GM12878 (cell line): Measurements from ENCODE around the gene CA5A. TPM values are rescaled to one million over a fixed set of nuclear protein-coding genes. Genes with fewer than 3 reads are reported as not detected.
A peak's percentile ranks its signal among the peaks of the same experiment; 100 is the strongest.

ENCODE experiments used
- ATAC-seq: fragments of 200-7000 bp; cut with Tn5 transposase; 3 replicates; pipeline ENCODE4 v1.9.1; 2020; ENCODE audit warnings: mild to moderate bottlenecking, moderate library complexity
- BruUV-seq: library from RNA; stranded (reverse); fragments of 400-500 nt; replicated peaks from 2 replicates; lab custom pipeline; 2021; lab: Mats Ljungman, UMichigan
- CTCF ChIA-PET: fragments of 300-600 bp; sonication (Branson Sonifier 250); formaldehyde crosslinking; extraction: SDS; loops from one replicate; lab custom pipeline; 2021; ENCODE audit warnings: inconsistent platforms; lab: Yijun Ruan, JAX
- POLR2A ChIA-PET: fragments of 350-600 bp; formaldehyde crosslinking; extraction: SDS; loops from one replicate; lab custom pipeline; 2021; ENCODE audit warnings: inconsistent platforms; lab: Charles Lee
- RAD21 ChIA-PET: fragments of 300-600 bp; sonication (Branson Sonifier 250); formaldehyde crosslinking; loops from one replicate; lab custom pipeline; 2023; ENCODE audit warnings: antibody characterized with exemption; ENCODE audit not compliant: unreplicated experiment; lab: Charles Lee
- SMC1A ChIA-PET: fragments of 300-600 bp; sonication (Branson Sonifier 250); formaldehyde crosslinking; loops from one replicate; lab custom pipeline; 2023; ENCODE audit not compliant: unreplicated experiment, uncharacterized antibody; lab: Charles Lee
- DNase-seq: peaks from one replicate; pipeline ENCODE4 v3.0.0-alpha.2; 2011; ENCODE audit warnings: low read depth, low spot score
- FAIRE-seq: peaks from 3 replicates; lab custom pipeline; 2011; peaks lifted over from hg19 to GRCh38; lab: Jason Lieb, UNC
- H2AFZ ChIP-seq: 2 replicates; pipeline ENCODE4 v1.6.0; 2011; ENCODE audit warnings: low read depth, low read length, control low read depth; ENCODE audit not compliant: control insufficient read depth
- H3K27ac ChIP-seq: 2 replicates; pipeline ENCODE4 v1.5.1; 2011; ENCODE audit warnings: control low read depth; ENCODE audit not compliant: control insufficient read depth, insufficient read depth
- H3K27me3 ChIP-seq, 2 experiments: replicated peaks in 1 of 2; 2 replicates each; pipeline versions ENCODE4 v1.6.0 to v1.6.1; 2011; ENCODE audit warnings: low read length in 1 of 2; ENCODE audit not compliant: control insufficient read depth in 2 of 2, insufficient read depth in 2 of 2
- H3K36me3 ChIP-seq, 2 experiments: 2 replicates each; pipeline ENCODE4 v1.5.1; 2011; ENCODE audit warnings: low read length in 1 of 2; ENCODE audit not compliant: control insufficient read depth in 2 of 2, insufficient read depth in 2 of 2
- H3K4me1 ChIP-seq: 2 replicates; pipeline ENCODE4 v1.6.1; 2011; ENCODE audit warnings: mild to moderate bottlenecking, low read length, moderate library complexity, mixed read lengths; ENCODE audit not compliant: control insufficient read depth, insufficient read depth
- H3K4me2 ChIP-seq: 2 replicates; pipeline ENCODE4 v1.6.0; 2011; ENCODE audit warnings: control low read depth; ENCODE audit not compliant: control insufficient read depth, insufficient read depth
- H3K4me3 ChIP-seq: fragments of 200-600 bp; sonication (generic); 2 replicates; pipeline ENCODE4 v1.5.1; 2016
- H3K79me2 ChIP-seq: 2 replicates; pipeline ENCODE4 v1.6.0; 2011; ENCODE audit warnings: low read length; ENCODE audit not compliant: control insufficient read depth, insufficient read depth
- H3K9ac ChIP-seq: 2 replicates; pipeline ENCODE4 v1.8.0; 2011; ENCODE audit warnings: low read length, control low read depth, mixed read lengths; ENCODE audit not compliant: control insufficient read depth, insufficient read depth
- H3K9me3 ChIP-seq: replicated peaks from 3 replicates; pipeline ENCODE4 v1.5.1; 2011; ENCODE audit warnings: mild to moderate bottlenecking, low read length; ENCODE audit not compliant: control insufficient read depth, insufficient read depth
- H4K20me1 ChIP-seq: 2 replicates; pipeline ENCODE4 v1.6.0; 2011; ENCODE audit not compliant: control insufficient read depth, insufficient read depth
- BHLHE40 ChIP-seq, 2 experiments: fragments of 450-650 bp in 1 of 2; IDR thresholded peaks; 2 replicates each; pipeline ENCODE4 v1.6.1; 2011 to 2017; ENCODE audit warnings: low read depth in 2 of 2, borderline replicate concordance in 1 of 2, improper control_type of control experiment in 1 of 2, low read length in 1 of 2, mild to moderate bottlenecking in 1 of 2
- POLR2A ChIP-seq: IDR thresholded peaks from 2 replicates; pipeline ENCODE4 v1.6.1; 2011; ENCODE audit warnings: low read depth, mild to moderate bottlenecking, low read length
- RUNX3 ChIP-seq: IDR thresholded peaks from 2 replicates; pipeline ENCODE4 v1.6.1; 2012; ENCODE audit warnings: low read length, inconsistent platforms
- SIX5 ChIP-seq: IDR thresholded peaks from 2 replicates; pipeline ENCODE4 v1.6.1; 2011; ENCODE audit warnings: mild to moderate bottlenecking, low read depth, low read length, moderate library complexity; ENCODE audit not compliant: severe bottlenecking
- WGBS: methylation state at CpG from one replicate; pipeline ENCODE4 v1.1.6; 2016; ENCODE audit warnings: low lambda C conversion rate; ENCODE audit not compliant: insufficient replicate concordance, insufficient coverage; ENCODE audit errors: missing lambda C conversion rate; 5-methylcytosine and 5-hydroxymethylcytosine counted together
- in situ Hi-C: fragments of 300-500 bp; cut with MboI; formaldehyde crosslinking; loops from 9 replicates; pipeline ENCODE4 v1.14.3; 2018; ENCODE audit warnings: mixed read lengths
- intact Hi-C: fragments of 100-400 bp; cut with micrococcal nuclease; formaldehyde crosslinking; loops from one replicate; pipeline ENCODE4 v1.14.2; 2022; ENCODE audit not compliant: unreplicated experiment
- polyA plus RNA-seq, 11 experiments: library from polyadenylated mRNA; depleted of rRNA in 4 of 11; unstranded in 6 of 11; stranded (reverse) in 5 of 11; fragments of >200 nt; fragmentation: Nextera tagmentation in 4 of 11; fragmentation: Illumina TruSeq in 1 of 11; extraction: Ambion mirVana in 4 of 11; extraction: Trizol in 1 of 11; gene quantifications; 1 replicate in 1 of 11; 2 replicates in 10 of 11; pipeline versions ENCODE4 v1.2.1 to v1.2.3, GENCODE V29; 2011 to 2016; ENCODE audit warnings: inconsistent platforms in 2 of 11, missing spikeins in 2 of 11, low read depth in 1 of 11
- total RNA-seq, 4 experiments: library from RNA; depleted of rRNA in 3 of 4; stranded (reverse); fragments of >200 nt in 3 of 4; fragmentation: Illumina TruSeq in 1 of 4; extraction: Trizol in 1 of 4; gene quantifications; 2 replicates each; pipeline versions ENCODE4 v1.2.1 to v1.2.3, GENCODE V29; 2013 to 2021
- TF ChIP-seq, protein P1 (sequence below): IDR thresholded peaks from 2 replicates; pipeline ENCODE4 v1.6.1; 2012; ENCODE audit warnings: improper control_type of control experiment, low read depth, low read length; ENCODE audit not compliant: insufficient replicate concordance
- TF ChIP-seq, protein P2 (sequence below): IDR thresholded peaks from 2 replicates; pipeline ENCODE4 v1.6.1; 2011; ENCODE audit warnings: mild to moderate bottlenecking, low read depth, low read length, moderate library complexity; ENCODE audit not compliant: insufficient replicate concordance
- TF ChIP-seq, protein P3 (sequence below): fragments of 450-650 bp; formaldehyde crosslinking; IDR thresholded peaks from 2 replicates; pipeline ENCODE4 v1.4.0; 2022; ENCODE audit warnings: mild to moderate bottlenecking, moderate library complexity

CA5A gene
- total and polyA plus RNA-seq, 10 of the 15 experiments (the other 5 are each of a cell fraction or from before 2014, with no cell fraction given) = not detected

DNA sequence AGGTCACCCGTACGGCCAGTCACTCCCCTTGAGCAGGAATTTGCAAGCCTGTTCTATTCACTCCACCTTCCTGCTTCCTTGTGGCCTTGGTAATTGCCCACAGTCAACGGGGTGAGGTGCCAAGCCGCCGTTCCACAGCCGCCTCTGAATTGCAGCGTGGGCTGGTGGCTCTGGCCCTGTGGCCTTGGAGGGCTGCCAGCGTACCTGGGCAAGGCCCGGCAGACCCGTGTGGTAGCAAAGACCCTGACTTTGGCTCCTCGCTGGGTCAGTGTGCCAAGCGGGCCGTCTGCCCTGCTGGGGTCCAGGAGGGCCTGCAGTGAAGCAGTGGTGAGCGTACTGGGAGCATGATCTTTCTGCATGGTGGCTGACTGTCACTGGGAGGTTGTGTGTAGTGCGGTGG is 18.5 kb upstream of the CA5A start:
- Histone ChIP-seq H3K9ac (no peak overlapping the region), H3K79me2 (peaks cover 77% of the 10 kb centered on the region), H4K20me1 (no peaks in the 10 kb centered on the region), H3K4me1 (peaks cover 23% of the 10 kb centered on the region), H3K27me3 (no peaks in the 10 kb centered on the region), H3K27ac (no peak overlapping the region), H3K36me3 (peaks cover 0 to 8% of the 10 kb centered on the region in 2 experiments; a peak in 2 of 4 replicates), H3K9me3 (no peaks in the 10 kb centered on the region)
- BruUV-seq = no TSS peak
- no peak for DNase-seq
- ChIA-PET RAD21 (no interaction called here), CTCF (no interaction called here), SMC1A (no interaction called here)
- WGBS = 94% methylated on average over 15 of the region's 15 CpGs
- intact Hi-C loops = loop anchor here (5.0 to 10.0 kb wide), 3 partner anchors 90 to 482 kb away; no protein-coding TSS in a partner anchor
- TF ChIP-seq BHLHE40 (IDR thresholded peaks at IDR 0.05; ENCODE audit: borderline replicate concordance in 1 of 2, low read depth in 2 of 2, low read length in 1 of 2) (no peak), SIX5 (no peak), POLR2A (peak; percentile 33; the same call in 1 of the 2 replicates), RUNX3 (no peak)
- TF ChIP-seq, protein P1, sequence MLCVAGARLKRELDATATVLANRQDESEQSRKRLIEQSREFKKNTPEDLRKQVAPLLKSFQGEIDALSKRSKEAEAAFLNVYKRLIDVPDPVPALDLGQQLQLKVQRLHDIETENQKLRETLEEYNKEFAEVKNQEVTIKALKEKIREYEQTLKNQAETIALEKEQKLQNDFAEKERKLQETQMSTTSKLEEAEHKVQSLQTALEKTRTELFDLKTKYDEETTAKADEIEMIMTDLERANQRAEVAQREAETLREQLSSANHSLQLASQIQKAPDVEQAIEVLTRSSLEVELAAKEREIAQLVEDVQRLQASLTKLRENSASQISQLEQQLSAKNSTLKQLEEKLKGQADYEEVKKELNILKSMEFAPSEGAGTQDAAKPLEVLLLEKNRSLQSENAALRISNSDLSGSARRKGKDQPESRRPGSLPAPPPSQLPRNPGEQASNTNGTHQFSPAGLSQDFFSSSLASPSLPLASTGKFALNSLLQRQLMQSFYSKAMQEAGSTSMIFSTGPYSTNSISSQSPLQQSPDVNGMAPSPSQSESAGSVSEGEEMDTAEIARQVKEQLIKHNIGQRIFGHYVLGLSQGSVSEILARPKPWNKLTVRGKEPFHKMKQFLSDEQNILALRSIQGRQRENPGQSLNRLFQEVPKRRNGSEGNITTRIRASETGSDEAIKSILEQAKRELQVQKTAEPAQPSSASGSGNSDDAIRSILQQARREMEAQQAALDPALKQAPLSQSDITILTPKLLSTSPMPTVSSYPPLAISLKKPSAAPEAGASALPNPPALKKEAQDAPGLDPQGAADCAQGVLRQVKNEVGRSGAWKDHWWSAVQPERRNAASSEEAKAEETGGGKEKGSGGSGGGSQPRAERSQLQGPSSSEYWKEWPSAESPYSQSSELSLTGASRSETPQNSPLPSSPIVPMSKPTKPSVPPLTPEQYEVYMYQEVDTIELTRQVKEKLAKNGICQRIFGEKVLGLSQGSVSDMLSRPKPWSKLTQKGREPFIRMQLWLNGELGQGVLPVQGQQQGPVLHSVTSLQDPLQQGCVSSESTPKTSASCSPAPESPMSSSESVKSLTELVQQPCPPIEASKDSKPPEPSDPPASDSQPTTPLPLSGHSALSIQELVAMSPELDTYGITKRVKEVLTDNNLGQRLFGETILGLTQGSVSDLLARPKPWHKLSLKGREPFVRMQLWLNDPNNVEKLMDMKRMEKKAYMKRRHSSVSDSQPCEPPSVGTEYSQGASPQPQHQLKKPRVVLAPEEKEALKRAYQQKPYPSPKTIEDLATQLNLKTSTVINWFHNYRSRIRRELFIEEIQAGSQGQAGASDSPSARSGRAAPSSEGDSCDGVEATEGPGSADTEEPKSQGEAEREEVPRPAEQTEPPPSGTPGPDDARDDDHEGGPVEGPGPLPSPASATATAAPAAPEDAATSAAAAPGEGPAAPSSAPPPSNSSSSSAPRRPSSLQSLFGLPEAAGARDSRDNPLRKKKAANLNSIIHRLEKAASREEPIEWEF = no peak
- TF ChIP-seq, protein P2, sequence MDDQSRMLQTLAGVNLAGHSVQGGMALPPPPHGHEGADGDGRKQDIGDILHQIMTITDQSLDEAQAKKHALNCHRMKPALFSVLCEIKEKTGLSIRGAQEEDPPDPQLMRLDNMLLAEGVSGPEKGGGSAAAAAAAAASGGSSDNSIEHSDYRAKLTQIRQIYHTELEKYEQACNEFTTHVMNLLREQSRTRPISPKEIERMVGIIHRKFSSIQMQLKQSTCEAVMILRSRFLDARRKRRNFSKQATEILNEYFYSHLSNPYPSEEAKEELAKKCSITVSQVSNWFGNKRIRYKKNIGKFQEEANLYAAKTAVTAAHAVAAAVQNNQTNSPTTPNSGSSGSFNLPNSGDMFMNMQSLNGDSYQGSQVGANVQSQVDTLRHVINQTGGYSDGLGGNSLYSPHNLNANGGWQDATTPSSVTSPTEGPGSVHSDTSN = no peak
- TF ChIP-seq, protein P3, sequence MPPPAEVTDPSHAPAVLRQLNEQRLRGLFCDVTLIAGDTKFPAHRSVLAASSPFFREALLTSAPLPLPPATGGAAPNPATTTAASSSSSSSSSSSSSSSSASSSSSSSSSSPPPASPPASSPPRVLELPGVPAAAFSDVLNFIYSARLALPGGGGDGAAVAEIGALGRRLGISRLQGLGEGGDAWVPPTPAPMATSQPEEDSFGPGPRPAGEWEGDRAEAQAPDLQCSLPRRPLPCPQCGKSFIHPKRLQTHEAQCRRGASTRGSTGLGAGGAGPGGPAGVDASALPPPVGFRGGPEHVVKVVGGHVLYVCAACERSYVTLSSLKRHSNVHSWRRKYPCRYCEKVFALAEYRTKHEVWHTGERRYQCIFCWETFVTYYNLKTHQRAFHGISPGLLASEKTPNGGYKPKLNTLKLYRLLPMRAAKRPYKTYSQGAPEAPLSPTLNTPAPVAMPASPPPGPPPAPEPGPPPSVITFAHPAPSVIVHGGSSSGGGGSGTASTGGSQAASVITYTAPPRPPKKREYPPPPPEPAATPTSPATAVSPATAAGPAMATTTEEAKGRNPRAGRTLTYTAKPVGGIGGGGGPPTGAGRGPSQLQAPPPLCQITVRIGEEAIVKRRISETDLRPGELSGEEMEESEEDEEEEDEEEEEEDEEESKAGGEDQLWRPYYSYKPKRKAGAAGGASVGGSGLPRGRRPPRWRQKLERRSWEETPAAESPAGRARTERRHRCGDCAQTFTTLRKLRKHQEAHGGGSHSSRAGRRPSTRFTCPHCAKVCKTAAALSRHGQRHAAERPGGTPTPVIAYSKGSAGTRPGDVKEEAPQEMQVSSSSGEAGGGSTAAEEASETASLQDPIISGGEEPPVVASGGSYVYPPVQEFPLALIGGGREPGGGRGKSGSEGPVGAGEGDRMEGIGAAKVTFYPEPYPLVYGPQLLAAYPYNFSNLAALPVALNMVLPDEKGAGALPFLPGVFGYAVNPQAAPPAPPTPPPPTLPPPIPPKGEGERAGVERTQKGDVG (CRISPR knock-in tag) = no peak
- TF ChIP-seq, all 136 proteins: peak for 1
- Histone ChIP-seq H2AFZ (no peak overlapping the region), H3K4me3 (no peak overlapping the region), H3K4me2 (no peak overlapping the region; the same call in 1 of the 2 replicates)
- in situ Hi-C loops = loop anchor here (25.0 kb wide), 1 partner anchor 482 kb away; no protein-coding TSS in a partner anchor
- FAIRE-seq (no peak), ATAC-seq (no peak)
- POLR2A ChIA-PET = no interaction called here
